HepG2 (cell line): Measurements from ENCODE around the gene SPTBN4. TPM values are rescaled to one million over a fixed set of nuclear protein-coding genes. Genes with fewer than 3 reads are reported as not detected.

ENCODE experiments used
- DR1 ChIP-seq: sonication (generic); formaldehyde crosslinking; IDR thresholded peaks from 2 replicates; pipeline ENCODE4 v1.8.0; 2021; ENCODE audit warnings: mild to moderate bottlenecking, missing genetic modification reagents, inconsistent platforms
- PAF1 ChIP-seq: IDR thresholded peaks from 2 replicates; pipeline ENCODE4 v1.6.1; 2016; ENCODE audit warnings: missing genetic modification reagents, missing compliant biosample characterization
- POLR2AphosphoS2 ChIP-seq: IDR thresholded peaks from 2 replicates; pipeline ENCODE4 v1.6.1; 2011; ENCODE audit warnings: low read depth, low read length, improper control_type of control experiment
- POLR2AphosphoS5 ChIP-seq: IDR thresholded peaks from 2 replicates; pipeline ENCODE4 v1.6.1; 2012; ENCODE audit warnings: low read depth, low read length
- SNRNP70 ChIP-seq: fragments of 200-400 bp; formaldehyde crosslinking; IDR thresholded peaks from 2 replicates; pipeline ENCODE4 v1.6.1; 2017; ENCODE audit warnings: mild to moderate bottlenecking, low read depth, low read length, moderate library complexity
- ZBTB7A ChIP-seq: sonication (generic); formaldehyde crosslinking; IDR thresholded peaks from 2 replicates; pipeline ENCODE4 v1.8.0; 2022; ENCODE audit warnings: mild to moderate bottlenecking, missing genetic modification reagents
- ZC3H4 ChIP-seq: sonication (generic); formaldehyde crosslinking; IDR thresholded peaks from 2 replicates; pipeline ENCODE4 v1.4.0; 2020; ENCODE audit warnings: missing genetic modification reagents, borderline replicate concordance
- ZMYM4 ChIP-seq: sonication (generic); formaldehyde crosslinking; IDR thresholded peaks from 2 replicates; pipeline ENCODE4 v1.8.1; 2023; ENCODE audit warnings: mild to moderate bottlenecking, missing genetic modification reagents
- ZNF335 ChIP-seq: sonication (generic); formaldehyde crosslinking; IDR thresholded peaks from 2 replicates; pipeline ENCODE4 v1.4.0; 2020; ENCODE audit warnings: missing genetic modification reagents
- ZNF569 ChIP-seq: sonication (generic); formaldehyde crosslinking; IDR thresholded peaks from 2 replicates; pipeline ENCODE4 v1.5.0; 2020; ENCODE audit warnings: mild to moderate bottlenecking, missing genetic modification reagents, moderate library complexity, borderline replicate concordance
- ZNF570 ChIP-seq: sonication (generic); formaldehyde crosslinking; IDR thresholded peaks from 2 replicates; pipeline ENCODE4 v1.4.0; 2020; ENCODE audit warnings: mild to moderate bottlenecking, missing genetic modification reagents, borderline replicate concordance
- ZNF605 ChIP-seq: sonication (generic); formaldehyde crosslinking; IDR thresholded peaks from 2 replicates; pipeline ENCODE4 v1.8.0; 2022; ENCODE audit warnings: mild to moderate bottlenecking, missing genetic modification reagents
- ZNF768 ChIP-seq: sonication (generic); formaldehyde crosslinking; IDR thresholded peaks from 2 replicates; pipeline ENCODE4 v1.4.0; 2020; ENCODE audit warnings: missing genetic modification reagents
- ZNF780A ChIP-seq: sonication (generic); formaldehyde crosslinking; IDR thresholded peaks from 2 replicates; pipeline ENCODE4 v1.8.0; 2022; ENCODE audit warnings: mild to moderate bottlenecking, missing genetic modification reagents, moderate library complexity
- polyA plus RNA-seq, 8 experiments: library from polyadenylated mRNA; depleted of rRNA in 3 of 8; stranded (reverse) in 7 of 8; unstranded in 1 of 8; fragments of >200 nt; fragmentation: Illumina TruSeq in 4 of 8; extraction: Trizol in 4 of 8; gene quantifications; 2 replicates each; pipeline versions ENCODE4 v1.2.1 to v1.2.3, GENCODE V29; 2011 to 2016; ENCODE audit warnings: low read depth in 4 of 8, missing spikeins in 1 of 8, mixed read lengths in 1 of 8; ENCODE audit not compliant: insufficient read depth in 1 of 8
- total RNA-seq, 5 experiments: library from RNA; depleted of rRNA; stranded (reverse); fragments of >200 nt; fragmentation: Illumina TruSeq; extraction: Trizol; gene quantifications; 2 replicates each; pipeline ENCODE4 v1.2.3, GENCODE V29; 2016; ENCODE audit warnings: low read depth in 1 of 5
- TF ChIP-seq, protein P1 (sequence below): sonication (generic); formaldehyde crosslinking; IDR thresholded peaks from 2 replicates; pipeline ENCODE4 v1.5.0; 2020; ENCODE audit warnings: missing genetic modification reagents
- TF ChIP-seq, protein P2 (sequence below): sonication (generic); formaldehyde crosslinking; IDR thresholded peaks from 2 replicates; pipeline ENCODE4 v1.4.0; 2020; ENCODE audit warnings: mild to moderate bottlenecking, missing genetic modification reagents
- TF ChIP-seq, protein P3 (sequence below), 2 experiments: fragments of 450-650 bp in 1 of 2; sonication (generic) in 1 of 2; formaldehyde crosslinking in 1 of 2; IDR thresholded peaks; 2 replicates each; pipeline versions ENCODE4 v1.6.1 to v1.8.0; 2016 to 2022; ENCODE audit warnings: antibody characterized with exemption in 1 of 2, mild to moderate bottlenecking in 1 of 2, missing genetic modification reagents in 1 of 2

Gene SPTBN4
- total and polyA plus RNA-seq, 2 of the 13 experiments (the other 11 are each of a cell fraction or from before 2014, with no cell fraction given) = 0.11 TPM

DNA sequence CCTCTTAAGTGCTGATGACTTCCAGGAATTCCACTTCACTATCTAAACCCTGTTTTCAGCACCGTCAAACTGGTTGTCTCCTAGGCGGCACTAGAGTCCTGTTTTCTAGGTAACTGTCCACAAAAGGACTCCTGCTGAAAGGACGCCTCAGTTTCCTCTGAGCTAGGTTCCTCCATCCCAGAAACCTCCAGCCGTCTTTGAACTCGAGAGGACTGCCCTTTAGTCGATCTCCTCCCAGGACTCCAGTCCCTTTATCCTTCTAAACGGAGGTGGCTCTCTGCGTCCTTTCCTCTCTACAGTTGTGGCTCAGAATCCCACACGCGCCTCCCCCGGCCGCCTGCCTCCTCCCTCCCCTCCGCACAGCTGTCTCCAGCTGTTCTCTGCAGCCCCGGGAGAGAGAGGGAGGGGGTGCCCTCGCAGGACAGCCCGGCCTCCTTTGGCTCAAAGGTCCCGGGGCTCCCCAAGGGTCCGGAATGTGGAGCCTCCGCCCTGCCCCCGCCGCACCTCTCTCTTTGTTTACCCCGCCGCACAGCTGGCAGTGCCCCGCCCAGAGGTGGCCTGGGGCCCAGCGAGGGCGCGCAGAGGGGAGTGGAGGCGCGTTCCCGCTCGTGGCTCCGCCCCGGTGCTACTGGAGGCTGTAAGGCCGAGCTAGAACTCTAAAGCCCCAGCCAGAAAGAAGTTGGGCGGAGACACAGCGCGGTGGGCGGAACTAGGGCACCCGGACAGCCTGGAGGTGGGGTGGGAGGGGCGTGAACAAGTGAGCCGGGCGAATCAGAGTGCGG lies 136.8 kb downstream of the SPTBN4 start (continued):
- TF ChIP-seq POLR2AphosphoS5 (no peak), ZMYM4 (CRISPR knock-in tag) (peak; percentile 86), ZC3H4 (no peak), ZNF569 (CRISPR knock-in tag) (no peak), ZNF780A (CRISPR knock-in tag) (no peak), PAF1 (no peak), ZNF570 (CRISPR knock-in tag) (no peak), DR1 (peak; percentile 58; the same call in 1 of the 2 replicates), ZNF768 (CRISPR knock-in tag) (peak; percentile 42; the same call in 1 of the 2 replicates), SNRNP70 (no peak), ZNF335 (CRISPR knock-in tag) (peak; percentile 57; the same call in 1 of the 2 replicates), ZBTB7A (CRISPR knock-in tag) (peak; percentile 45; the same call in 1 of the 2 replicates), ZNF605 (CRISPR knock-in tag) (peak; percentile 98), POLR2AphosphoS2 (no peak)
- TF ChIP-seq, protein P1, sequence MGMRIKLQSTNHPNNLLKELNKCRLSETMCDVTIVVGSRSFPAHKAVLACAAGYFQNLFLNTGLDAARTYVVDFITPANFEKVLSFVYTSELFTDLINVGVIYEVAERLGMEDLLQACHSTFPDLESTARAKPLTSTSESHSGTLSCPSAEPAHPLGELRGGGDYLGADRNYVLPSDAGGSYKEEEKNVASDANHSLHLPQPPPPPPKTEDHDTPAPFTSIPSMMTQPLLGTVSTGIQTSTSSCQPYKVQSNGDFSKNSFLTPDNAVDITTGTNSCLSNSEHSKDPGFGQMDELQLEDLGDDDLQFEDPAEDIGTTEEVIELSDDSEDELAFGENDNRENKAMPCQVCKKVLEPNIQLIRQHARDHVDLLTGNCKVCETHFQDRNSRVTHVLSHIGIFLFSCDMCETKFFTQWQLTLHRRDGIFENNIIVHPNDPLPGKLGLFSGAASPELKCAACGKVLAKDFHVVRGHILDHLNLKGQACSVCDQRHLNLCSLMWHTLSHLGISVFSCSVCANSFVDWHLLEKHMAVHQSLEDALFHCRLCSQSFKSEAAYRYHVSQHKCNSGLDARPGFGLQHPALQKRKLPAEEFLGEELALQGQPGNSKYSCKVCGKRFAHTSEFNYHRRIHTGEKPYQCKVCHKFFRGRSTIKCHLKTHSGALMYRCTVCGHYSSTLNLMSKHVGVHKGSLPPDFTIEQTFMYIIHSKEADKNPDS = no peak
- TF ChIP-seq, protein P2, sequence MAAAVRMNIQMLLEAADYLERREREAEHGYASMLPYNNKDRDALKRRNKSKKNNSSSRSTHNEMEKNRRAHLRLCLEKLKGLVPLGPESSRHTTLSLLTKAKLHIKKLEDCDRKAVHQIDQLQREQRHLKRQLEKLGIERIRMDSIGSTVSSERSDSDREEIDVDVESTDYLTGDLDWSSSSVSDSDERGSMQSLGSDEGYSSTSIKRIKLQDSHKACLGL (CRISPR knock-in tag) = no peak
- TF ChIP-seq, protein P3, sequence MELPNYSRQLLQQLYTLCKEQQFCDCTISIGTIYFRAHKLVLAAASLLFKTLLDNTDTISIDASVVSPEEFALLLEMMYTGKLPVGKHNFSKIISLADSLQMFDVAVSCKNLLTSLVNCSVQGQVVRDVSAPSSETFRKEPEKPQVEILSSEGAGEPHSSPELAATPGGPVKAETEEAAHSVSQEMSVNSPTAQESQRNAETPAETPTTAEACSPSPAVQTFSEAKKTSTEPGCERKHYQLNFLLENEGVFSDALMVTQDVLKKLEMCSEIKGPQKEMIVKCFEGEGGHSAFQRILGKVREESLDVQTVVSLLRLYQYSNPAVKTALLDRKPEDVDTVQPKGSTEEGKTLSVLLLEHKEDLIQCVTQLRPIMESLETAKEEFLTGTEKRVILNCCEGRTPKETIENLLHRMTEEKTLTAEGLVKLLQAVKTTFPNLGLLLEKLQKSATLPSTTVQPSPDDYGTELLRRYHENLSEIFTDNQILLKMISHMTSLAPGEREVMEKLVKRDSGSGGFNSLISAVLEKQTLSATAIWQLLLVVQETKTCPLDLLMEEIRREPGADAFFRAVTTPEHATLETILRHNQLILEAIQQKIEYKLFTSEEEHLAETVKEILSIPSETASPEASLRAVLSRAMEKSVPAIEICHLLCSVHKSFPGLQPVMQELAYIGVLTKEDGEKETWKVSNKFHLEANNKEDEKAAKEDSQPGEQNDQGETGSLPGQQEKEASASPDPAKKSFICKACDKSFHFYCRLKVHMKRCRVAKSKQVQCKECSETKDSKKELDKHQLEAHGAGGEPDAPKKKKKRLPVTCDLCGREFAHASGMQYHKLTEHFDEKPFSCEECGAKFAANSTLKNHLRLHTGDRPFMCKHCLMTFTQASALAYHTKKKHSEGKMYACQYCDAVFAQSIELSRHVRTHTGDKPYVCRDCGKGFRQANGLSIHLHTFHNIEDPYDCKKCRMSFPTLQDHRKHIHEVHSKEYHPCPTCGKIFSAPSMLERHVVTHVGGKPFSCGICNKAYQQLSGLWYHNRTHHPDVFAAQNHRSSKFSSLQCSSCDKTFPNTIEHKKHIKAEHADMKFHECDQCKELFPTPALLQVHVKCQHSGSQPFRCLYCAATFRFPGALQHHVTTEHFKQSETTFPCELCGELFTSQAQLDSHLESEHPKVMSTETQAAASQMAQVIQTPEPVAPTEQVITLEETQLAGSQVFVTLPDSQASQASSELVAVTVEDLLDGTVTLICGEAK (IDR thresholded peaks at IDR 0.05) = no peak
- TF ChIP-seq, protein P3 (CRISPR knock-in tag; IDR thresholded peaks at IDR 0.05) = peak; percentile 69; the same call in 1 of the 2 replicates
